Lower leg skin (tissue), 3 donors: Measurements from ENCODE around the gene DIP2C.

ENCODE experiments used
- CTCF ChIP-seq, 3 donors: fragments of 450-650 bp; IDR thresholded peaks; one replicate each; pipeline ENCODE4 v1.5.1; 2016; ENCODE audit warnings: antibody characterized with exemption in 3 of 3, mild to moderate bottlenecking in 3 of 3, moderate library complexity in 2 of 3
- POLR2A ChIP-seq, 2 donors: fragments of 450-650 bp; IDR thresholded peaks; one replicate each; pipeline ENCODE4 v1.6.1; 2016 to 2017; ENCODE audit warnings: antibody characterized with exemption in 2 of 2, mild to moderate bottlenecking in 1 of 2, moderate library complexity in 1 of 2

DNA sequence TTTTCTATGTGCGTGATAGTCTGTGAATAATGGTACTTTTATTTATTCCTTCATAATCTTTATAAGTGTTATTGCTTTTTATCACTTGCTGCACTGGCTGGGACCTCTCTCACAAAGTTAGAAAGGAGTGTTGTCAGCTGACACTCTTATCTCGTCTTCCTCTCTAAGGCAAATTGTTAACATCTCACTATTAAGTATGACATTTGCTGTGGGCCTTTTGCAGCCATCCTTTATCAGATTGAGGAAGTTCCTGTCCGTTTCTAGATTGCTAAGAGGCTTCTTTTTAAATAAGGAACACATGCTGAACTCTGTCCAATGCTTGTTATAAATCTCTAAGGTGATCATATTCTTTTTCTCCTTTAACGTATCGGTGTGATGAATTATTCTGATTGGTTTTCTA lies 27.4 kb upstream of the DIP2C start:
- TF ChIP-seq CTCF (IDR thresholded peaks at IDR 0.05) (no peak), POLR2A (IDR thresholded peaks at IDR 0.05) (no peak)
